Astrocyte (in vitro differentiated cells and primary cell): ENCODE data around the gene PKD1L1.

Experiments used
- EZH2 ChIP-seq: IDR thresholded peaks from 2 replicates; pipeline ENCODE4 v1.6.1; 2012; ENCODE audit warnings: mild to moderate bottlenecking, low read length, inconsistent platforms; ENCODE audit not compliant: insufficient read depth
- TF ChIP-seq, protein P1 (sequence below): IDR thresholded peaks from 2 replicates; pipeline ENCODE4 v1.5.1; 2011; ENCODE audit warnings: low read depth, mild to moderate bottlenecking, inconsistent platforms, low read length, moderate library complexity; ENCODE audit not compliant: insufficient read depth

DNA sequence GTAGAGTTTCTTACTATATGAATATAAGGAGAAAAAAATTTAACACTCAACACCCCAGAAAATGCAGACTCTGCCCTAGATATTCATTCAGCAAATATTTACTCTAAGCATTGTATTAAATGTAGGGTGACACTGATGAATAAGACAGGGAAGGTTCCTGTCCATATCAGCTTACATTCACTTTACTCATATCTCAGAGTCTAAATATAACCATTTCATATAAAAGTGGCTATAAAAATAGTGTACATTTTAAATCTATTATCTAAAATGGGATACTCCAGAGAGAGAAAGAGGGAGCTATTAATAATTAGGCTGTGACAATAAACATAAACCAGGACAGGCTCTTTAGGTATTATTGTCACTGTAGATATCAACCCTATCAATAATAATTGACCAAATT, 104.0 kb downstream of the PKD1L1 start:
- TF ChIP-seq, protein P1, sequence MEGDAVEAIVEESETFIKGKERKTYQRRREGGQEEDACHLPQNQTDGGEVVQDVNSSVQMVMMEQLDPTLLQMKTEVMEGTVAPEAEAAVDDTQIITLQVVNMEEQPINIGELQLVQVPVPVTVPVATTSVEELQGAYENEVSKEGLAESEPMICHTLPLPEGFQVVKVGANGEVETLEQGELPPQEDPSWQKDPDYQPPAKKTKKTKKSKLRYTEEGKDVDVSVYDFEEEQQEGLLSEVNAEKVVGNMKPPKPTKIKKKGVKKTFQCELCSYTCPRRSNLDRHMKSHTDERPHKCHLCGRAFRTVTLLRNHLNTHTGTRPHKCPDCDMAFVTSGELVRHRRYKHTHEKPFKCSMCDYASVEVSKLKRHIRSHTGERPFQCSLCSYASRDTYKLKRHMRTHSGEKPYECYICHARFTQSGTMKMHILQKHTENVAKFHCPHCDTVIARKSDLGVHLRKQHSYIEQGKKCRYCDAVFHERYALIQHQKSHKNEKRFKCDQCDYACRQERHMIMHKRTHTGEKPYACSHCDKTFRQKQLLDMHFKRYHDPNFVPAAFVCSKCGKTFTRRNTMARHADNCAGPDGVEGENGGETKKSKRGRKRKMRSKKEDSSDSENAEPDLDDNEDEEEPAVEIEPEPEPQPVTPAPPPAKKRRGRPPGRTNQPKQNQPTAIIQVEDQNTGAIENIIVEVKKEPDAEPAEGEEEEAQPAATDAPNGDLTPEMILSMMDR, result no peak
- TF ChIP-seq EZH2, result no peak
